RWPE1 (cell line): Measurements from ENCODE around the gene LILRA6.
A peak's percentile ranks its signal among the peaks of the same experiment; 100 is the strongest.

ENCODE experiments used
- CTCF ChIA-PET: fragments of 350-600 bp; sonication (Branson Sonifier 250); formaldehyde crosslinking; extraction: SDS; loops from one replicate; lab custom pipeline; 2021; lab: Yijun Ruan, JAX
- POLR2A ChIA-PET: fragments of 400-600 bp; formaldehyde crosslinking; extraction: SDS; loops from one replicate; lab custom pipeline; 2020; ENCODE audit warnings: antibody characterized with exemption; ENCODE audit not compliant: low non-redundant PET; lab: Yijun Ruan, JAX
- DNase-seq: peaks from one replicate; pipeline ENCODE4 v3.0.0; 2012; ENCODE audit warnings: low spot score
- H3K27ac ChIP-seq: fragments of 450-650 bp; 2 replicates; pipeline ENCODE4 v1.5.1; 2017
- TF ChIP-seq, protein P1 (sequence below): fragments of 450-650 bp; conservative IDR thresholded peaks from 2 replicates; pipeline ENCODE4 v1.5.1; 2017; ENCODE audit warnings: low read depth, mild to moderate bottlenecking

The LILRA6 gene

DNA sequence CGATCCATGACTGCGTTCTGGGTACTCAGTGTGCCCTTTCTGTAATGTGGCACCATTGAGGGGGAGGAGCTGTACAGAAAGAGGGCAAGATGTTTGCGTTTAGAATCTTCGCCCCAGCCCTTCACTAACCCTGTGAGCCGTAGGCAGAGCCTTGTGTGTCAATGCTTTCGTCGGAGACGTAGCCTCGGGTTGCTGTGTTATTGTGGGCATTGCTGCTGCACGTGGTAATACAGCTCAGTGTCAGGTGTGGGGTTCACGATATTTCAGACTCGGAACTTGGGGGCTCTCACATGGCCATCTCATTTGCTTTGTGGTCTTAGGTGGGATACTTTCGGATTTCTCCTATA, 35.8 kb downstream of the LILRA6 start:
- POLR2A ChIA-PET: no interaction called here
- TF ChIP-seq, protein P1, sequence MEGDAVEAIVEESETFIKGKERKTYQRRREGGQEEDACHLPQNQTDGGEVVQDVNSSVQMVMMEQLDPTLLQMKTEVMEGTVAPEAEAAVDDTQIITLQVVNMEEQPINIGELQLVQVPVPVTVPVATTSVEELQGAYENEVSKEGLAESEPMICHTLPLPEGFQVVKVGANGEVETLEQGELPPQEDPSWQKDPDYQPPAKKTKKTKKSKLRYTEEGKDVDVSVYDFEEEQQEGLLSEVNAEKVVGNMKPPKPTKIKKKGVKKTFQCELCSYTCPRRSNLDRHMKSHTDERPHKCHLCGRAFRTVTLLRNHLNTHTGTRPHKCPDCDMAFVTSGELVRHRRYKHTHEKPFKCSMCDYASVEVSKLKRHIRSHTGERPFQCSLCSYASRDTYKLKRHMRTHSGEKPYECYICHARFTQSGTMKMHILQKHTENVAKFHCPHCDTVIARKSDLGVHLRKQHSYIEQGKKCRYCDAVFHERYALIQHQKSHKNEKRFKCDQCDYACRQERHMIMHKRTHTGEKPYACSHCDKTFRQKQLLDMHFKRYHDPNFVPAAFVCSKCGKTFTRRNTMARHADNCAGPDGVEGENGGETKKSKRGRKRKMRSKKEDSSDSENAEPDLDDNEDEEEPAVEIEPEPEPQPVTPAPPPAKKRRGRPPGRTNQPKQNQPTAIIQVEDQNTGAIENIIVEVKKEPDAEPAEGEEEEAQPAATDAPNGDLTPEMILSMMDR: no peak
- H3K27ac ChIP-seq: peak overlapping the region; percentile 85
- CTCF ChIA-PET: interaction anchor here (0.6 kb wide), 1 partner anchor 86 kb away, joined by 3 read pairs; no protein-coding TSS in a partner anchor
- no peak for DNase-seq

DNA sequence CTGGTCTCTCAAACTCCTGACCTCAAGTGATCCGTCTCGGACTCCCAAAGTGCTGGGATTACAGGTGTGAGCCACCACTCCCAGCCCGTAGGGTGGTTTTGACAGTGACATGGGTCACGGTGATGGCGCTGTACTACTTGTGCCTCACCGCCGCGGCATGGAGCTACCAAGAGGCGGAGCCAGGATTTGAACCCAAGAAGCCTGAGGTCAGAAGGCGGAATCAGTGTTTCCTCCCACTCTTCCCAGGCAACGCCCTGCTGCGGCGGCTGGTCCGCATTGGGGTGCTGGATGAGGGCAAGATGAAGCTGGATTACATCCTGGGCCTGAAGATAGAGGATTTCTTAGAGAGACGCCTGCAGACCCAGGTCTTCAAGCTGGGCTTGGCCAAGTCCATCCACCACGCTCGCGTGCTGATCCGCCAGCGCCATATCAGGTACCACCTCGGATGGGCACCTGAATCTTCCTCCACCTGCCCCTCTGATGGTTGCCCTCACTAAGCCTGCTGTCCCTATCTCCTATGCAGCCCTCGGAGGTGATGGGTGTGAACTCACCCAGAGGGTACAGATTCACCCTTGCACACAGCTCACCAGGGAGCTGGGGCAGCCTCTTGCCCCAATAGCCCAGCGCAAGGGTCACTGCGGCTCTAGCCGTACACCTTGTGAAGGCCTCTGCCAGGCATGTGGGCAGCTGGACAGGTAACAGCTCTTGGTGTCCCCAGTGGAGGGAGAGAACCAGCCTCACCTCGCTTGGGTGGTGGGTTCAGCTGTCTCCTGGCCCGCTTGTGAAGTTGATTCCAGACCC, 36.4 kb downstream of the LILRA6 start:
- peak overlapping the region; percentile 85 for H3K27ac ChIP-seq
- POLR2A ChIA-PET: no interaction called here
- CTCF ChIA-PET: interaction anchor here (0.6 kb wide), 1 partner anchor 85 kb away, joined by 3 read pairs; no protein-coding TSS in a partner anchor
- TF ChIP-seq, protein P1: no peak
- no peak for DNase-seq

DNA sequence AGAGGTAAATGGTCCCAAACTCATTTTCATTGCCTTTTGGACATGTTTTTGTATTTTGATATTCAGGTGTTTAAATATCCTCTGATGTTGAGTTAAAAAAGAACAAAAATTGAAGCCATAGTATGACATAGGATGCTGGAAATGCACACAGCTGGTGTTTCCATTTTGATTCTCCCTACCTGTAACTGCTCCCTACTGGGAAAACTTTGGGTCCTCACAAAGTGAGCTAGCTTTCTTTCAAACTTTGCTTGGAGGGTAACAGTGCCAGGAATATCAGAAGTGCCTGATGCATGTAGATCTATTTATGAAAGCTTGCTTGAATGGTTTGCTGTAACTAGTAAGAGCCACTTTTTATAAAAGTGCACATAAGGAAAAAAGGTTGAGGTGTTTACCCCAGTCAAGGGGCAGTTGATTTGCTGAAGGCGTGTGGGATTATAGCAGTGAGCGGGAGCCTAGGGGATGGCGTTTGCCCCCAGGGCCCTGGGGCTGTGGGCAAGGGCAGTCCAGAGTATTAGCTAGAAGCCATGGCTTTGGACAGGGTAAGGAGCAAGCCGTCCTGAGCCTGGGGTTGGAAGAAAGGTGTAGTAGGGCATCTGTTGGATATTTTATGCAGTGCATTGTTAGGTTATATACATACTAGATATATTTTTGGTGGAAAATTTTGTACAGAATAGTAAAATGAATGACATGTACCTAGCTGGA, 37.7 kb downstream of the LILRA6 start:
- peak overlapping the region; percentile 40; the same call in 1 of the 2 replicates for H3K27ac ChIP-seq
- POLR2A ChIA-PET: no interaction called here
- CTCF ChIA-PET: no interaction called here
- TF ChIP-seq, protein P1: no peak
- no peak for DNase-seq

DNA sequence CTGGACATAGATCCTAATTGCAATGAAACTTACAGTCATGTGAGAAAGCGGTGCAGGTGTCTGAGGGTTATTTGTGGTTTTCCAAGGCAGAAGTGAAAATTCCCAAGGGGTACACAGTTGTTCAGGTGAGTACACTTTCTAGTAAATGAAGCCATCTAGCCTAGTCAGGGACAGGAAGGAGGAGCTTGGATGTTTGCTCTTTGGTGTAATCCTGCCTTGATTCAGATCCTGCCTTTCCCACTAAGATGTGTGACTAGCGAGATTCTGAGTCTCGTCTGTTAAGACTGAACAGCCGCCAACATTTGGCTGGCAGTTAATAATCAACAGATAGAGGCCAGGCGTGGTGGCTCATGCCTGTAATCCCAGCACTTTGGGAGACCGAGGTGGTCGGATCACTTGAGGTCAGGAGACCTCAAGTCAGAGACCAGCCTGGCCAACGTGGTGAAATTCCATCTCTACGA, 39.4 kb downstream of the LILRA6 start:
- ChIA-PET CTCF (no interaction called here), POLR2A (no interaction called here)
- TF ChIP-seq, protein P1: no peak
- no peak for DNase-seq
- peak overlapping the region; percentile 68 for H3K27ac ChIP-seq

DNA sequence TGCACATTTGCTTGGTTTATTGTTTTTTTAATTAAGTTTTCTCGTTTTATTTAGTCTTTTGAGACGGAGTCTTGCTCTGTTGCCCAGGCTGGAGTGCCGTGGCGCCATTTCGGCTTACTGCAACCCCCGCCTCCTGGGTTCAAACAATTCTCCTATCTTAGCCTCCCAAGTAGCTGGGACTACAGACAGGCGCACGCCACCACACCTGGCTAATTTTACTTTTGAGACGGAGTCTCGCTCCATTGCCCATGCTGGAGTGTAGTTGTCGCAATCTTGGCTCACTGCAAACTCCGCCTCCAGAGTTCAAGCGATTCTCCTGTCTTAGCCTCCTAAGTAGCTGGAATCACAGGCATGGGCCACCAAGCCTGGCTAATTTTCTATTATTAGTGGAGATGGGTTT, 40.6 kb downstream of the LILRA6 start:
- H3K27ac ChIP-seq: peak overlapping the region; percentile 86
- ChIA-PET CTCF (interaction anchor here (1.3 kb wide), 1 partner anchor 45 kb away, joined by 3 read pairs; no protein-coding TSS in a partner anchor), POLR2A (no interaction called here)
- no peak for DNase-seq
- TF ChIP-seq, protein P1: no peak

DNA sequence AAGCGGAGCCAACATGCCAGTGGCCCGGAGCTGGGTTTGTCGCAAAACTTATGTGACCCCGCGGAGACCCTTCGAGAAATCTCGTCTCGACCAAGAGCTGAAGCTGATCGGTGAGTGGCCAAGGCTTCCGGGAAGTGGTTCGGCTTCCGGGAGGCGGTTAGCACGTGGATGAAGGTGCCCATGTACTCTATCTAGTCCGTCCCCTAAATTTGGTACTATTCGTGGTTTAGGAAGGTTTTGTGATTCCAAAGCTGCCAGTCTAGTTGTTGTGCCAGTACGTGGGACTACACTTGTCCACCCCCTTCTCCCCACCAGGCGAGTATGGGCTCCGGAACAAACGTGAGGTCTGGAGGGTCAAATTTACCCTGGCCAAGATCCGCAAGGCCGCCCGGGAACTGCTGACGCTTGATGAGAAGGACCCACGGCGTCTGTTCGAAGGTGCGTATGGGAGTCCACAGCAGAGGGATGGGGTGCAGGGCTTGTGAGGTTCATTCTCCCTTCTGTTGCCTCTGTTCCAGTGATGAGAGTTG, 41.4 kb downstream of the LILRA6 start:
- POLR2A ChIA-PET: interaction anchor here (0.7 to 1.5 kb wide), 4 partner anchors 9 to 34 kb away, joined by 3 to 9 read pairs (median 4); partner anchors contain the start of gene MBOAT7

More for the DNA sequence above, 41.4 kb downstream of the LILRA6 start:
- H3K27ac ChIP-seq: peak overlapping the region; percentile 86
- TF ChIP-seq, protein P1: no peak
- no peak for DNase-seq
- CTCF ChIA-PET: interaction anchor here (1.3 kb wide), 1 partner anchor 45 kb away, joined by 3 read pairs; no protein-coding TSS in a partner anchor
